Measurements from ENCODE around the gene C10orf143.

Gene C10orf143

DNA sequence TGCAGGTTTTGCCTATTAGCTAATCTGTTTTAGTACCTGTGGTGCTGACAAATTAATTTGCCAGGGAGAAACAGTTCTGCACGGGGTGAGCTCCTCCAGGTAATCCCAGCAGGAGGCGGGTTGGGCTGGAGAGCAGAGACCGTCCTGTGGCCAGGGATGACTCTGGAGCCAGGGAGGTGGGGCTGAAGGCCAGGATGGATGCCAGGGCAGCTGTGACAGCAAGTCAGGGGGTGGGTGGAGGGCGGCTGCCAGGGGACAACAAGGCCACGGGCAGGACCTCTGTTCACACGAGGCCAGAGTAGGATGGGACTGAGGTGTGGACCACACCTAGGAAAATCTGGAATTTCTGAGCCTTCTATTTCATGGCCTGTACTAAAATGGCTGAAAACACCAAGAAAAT is 48.9 kb downstream of the C10orf143 start:
- Histone ChIP-seq H3K4me3 (ENCODE audit: insufficient read depth, low read length, poor library complexity, severe bottlenecking) (no peak overlapping the region), H3K27ac (ENCODE audit: low read depth, low read length) (no peak overlapping the region), H3K27me3 (ENCODE audit: low read length) (no peaks in the 10 kb centered on the region), H3K79me2 (ENCODE audit: insufficient read depth, low read length) (no peaks in the 10 kb centered on the region), H3K9me2 (replicated peaks; ENCODE audit: insufficient read depth, low read length) (no peaks in the 10 kb centered on the region), H4K20me1 (ENCODE audit: low read depth, low read length) (no peaks in the 10 kb centered on the region), H3K36me3 (ENCODE audit: low read length) (no peaks in the 10 kb centered on the region), H3F3A (ENCODE audit: insufficient read depth) (no peaks in the 10 kb centered on the region), H3K9ac (ENCODE audit: low read length) (no peak overlapping the region), H3K9me3 (ENCODE audit: insufficient read depth, low read length) (no peaks in the 10 kb centered on the region), H2AFZ (ENCODE audit: low read depth, low read length, severe bottlenecking) (no peak overlapping the region), H3K4me2 (ENCODE audit: low read depth, low read length, poor library complexity, severe bottlenecking) (no peak overlapping the region)
- no peak for TF ChIP-seq EZH2phosphoT487 (conservative IDR thresholded peaks at IDR 0.05; ENCODE audit: low read length)
- TF ChIP-seq, protein P1, sequence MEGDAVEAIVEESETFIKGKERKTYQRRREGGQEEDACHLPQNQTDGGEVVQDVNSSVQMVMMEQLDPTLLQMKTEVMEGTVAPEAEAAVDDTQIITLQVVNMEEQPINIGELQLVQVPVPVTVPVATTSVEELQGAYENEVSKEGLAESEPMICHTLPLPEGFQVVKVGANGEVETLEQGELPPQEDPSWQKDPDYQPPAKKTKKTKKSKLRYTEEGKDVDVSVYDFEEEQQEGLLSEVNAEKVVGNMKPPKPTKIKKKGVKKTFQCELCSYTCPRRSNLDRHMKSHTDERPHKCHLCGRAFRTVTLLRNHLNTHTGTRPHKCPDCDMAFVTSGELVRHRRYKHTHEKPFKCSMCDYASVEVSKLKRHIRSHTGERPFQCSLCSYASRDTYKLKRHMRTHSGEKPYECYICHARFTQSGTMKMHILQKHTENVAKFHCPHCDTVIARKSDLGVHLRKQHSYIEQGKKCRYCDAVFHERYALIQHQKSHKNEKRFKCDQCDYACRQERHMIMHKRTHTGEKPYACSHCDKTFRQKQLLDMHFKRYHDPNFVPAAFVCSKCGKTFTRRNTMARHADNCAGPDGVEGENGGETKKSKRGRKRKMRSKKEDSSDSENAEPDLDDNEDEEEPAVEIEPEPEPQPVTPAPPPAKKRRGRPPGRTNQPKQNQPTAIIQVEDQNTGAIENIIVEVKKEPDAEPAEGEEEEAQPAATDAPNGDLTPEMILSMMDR (IDR thresholded peaks at IDR 0.05; ENCODE audit: insufficient read depth, low read length, poor library complexity, severe bottlenecking) = no peak

DNA sequence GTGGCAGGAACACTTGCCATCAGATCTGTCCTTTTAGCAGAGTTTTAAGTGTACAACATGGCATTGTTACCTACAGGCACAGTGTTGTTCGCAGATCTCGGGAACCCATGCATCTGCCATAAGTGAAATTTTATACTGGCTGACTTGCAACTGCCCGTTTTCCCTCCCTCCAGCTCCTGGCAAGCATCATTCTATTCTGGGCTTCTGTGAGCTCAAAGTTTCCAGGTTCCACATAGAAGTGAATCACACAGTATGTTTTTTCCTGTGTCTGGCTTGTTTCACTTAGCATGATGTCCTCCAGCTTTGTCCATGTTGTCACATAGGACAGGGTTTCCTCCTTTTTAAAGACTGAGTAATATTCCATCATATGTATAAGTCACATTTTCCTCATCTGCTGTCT is 56.6 kb downstream of the C10orf143 start:
- Histone ChIP-seq H3K27ac (ENCODE audit: low read depth, low read length) (no peak overlapping the region), H3F3A (ENCODE audit: insufficient read depth) (no peaks in the 10 kb centered on the region), H3K4me2 (ENCODE audit: low read depth, low read length, poor library complexity, severe bottlenecking) (no peak overlapping the region), H3K27me3 (ENCODE audit: low read length) (no peaks in the 10 kb centered on the region), H3K4me3 (ENCODE audit: insufficient read depth, low read length, poor library complexity, severe bottlenecking) (no peak overlapping the region), H3K9me2 (replicated peaks; ENCODE audit: insufficient read depth, low read length) (no peaks in the 10 kb centered on the region), H3K9ac (ENCODE audit: low read length) (no peak overlapping the region), H4K20me1 (ENCODE audit: low read depth, low read length) (no peaks in the 10 kb centered on the region), H3K9me3 (ENCODE audit: insufficient read depth, low read length) (no peaks in the 10 kb centered on the region), H3K79me2 (ENCODE audit: insufficient read depth, low read length) (no peaks in the 10 kb centered on the region), H3K36me3 (ENCODE audit: low read length) (no peaks in the 10 kb centered on the region), H2AFZ (ENCODE audit: low read depth, low read length, severe bottlenecking) (no peak overlapping the region)
- TF ChIP-seq, protein P1 (IDR thresholded peaks at IDR 0.05; ENCODE audit: insufficient read depth, low read length, poor library complexity, severe bottlenecking) = no peak
- no peak for TF ChIP-seq EZH2phosphoT487 (conservative IDR thresholded peaks at IDR 0.05; ENCODE audit: low read length)

DNA sequence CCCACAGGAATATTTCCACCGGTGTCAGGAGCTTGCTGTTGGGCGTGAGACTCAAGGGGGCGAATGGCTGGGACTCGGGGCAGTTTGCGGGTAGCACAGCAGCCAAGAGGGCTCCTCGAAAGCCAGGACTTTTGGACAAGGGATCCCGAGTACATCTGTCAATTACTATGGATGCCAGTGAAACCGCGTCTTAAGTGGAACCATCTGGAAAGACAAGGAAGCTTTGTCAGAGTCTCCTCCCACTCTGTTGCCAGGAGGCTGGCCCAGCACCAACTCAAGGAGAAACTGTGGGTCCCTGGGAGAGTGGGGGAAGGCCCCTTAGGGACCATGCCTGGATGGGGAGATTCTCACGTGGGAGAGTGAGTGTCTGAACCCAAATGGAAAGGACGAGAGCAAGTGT is 57.1 kb downstream of the C10orf143 start:
- no peak overlapping the region for H3K4me3 ChIP-seq (ENCODE audit: insufficient read depth, low read length, poor library complexity, severe bottlenecking)

More for the DNA sequence above, 57.1 kb downstream of the C10orf143 start:
- no peaks in the 10 kb centered on the region for H3K9me3 ChIP-seq (ENCODE audit: insufficient read depth, low read length)
- H3K79me2 ChIP-seq (ENCODE audit: insufficient read depth, low read length) = no peaks in the 10 kb centered on the region
- H3K27ac ChIP-seq (ENCODE audit: low read depth, low read length) = no peak overlapping the region
- H3F3A ChIP-seq (ENCODE audit: insufficient read depth) = no peaks in the 10 kb centered on the region
- no peaks in the 10 kb centered on the region for H3K27me3 ChIP-seq (ENCODE audit: low read length)
- TF ChIP-seq, protein P1 (IDR thresholded peaks at IDR 0.05; ENCODE audit: insufficient read depth, low read length, poor library complexity, severe bottlenecking) = no peak
- TF ChIP-seq EZH2phosphoT487 (conservative IDR thresholded peaks at IDR 0.05; ENCODE audit: low read length) = no peak
- H4K20me1 ChIP-seq (ENCODE audit: low read depth, low read length) = no peaks in the 10 kb centered on the region
- no peaks in the 10 kb centered on the region for H3K36me3 ChIP-seq (ENCODE audit: low read length)
- H3K9me2 ChIP-seq (replicated peaks; ENCODE audit: insufficient read depth, low read length) = no peaks in the 10 kb centered on the region
- no peak overlapping the region for H3K9ac ChIP-seq (ENCODE audit: low read length)
- H3K4me2 ChIP-seq (ENCODE audit: low read depth, low read length, poor library complexity, severe bottlenecking) = no peak overlapping the region
- no peak overlapping the region for H2AFZ ChIP-seq (ENCODE audit: low read depth, low read length, severe bottlenecking)
